RWPE2 (cell line): ENCODE measurements around the gene MORN1.

ENCODE experiments used
- ATAC-seq: fragments of 200-7000 bp; cut with Tn5 transposase; 3 replicates; pipeline ENCODE4 v1.9.1; 2021; ENCODE audit warnings: low read depth
- DNase-seq: peaks from one replicate; pipeline ENCODE4 v3.0.0-alpha.2; 2020; ENCODE audit warnings: low spot score
- H3K27ac ChIP-seq: fragments of 450-650 bp; 2 replicates; pipeline ENCODE4 v1.5.1; 2017; ENCODE audit warnings: mild to moderate bottlenecking; ENCODE audit not compliant: poor library complexity, severe bottlenecking
- H3K27me3 ChIP-seq: fragments of 250-450 bp; sonication (Bioruptor Pico); 2 replicates; pipeline ENCODE4 v1.5.1; 2021; ENCODE audit warnings: mild to moderate bottlenecking, moderate library complexity; ENCODE audit not compliant: insufficient read depth, poor library complexity, severe bottlenecking
- H3K36me3 ChIP-seq: fragments of 250-450 bp; sonication (Bioruptor Pico); 2 replicates; pipeline ENCODE4 v1.5.1; 2020; ENCODE audit warnings: low read depth, mild to moderate bottlenecking, moderate library complexity
- H3K4me1 ChIP-seq: fragments of 250-450 bp; sonication (Bioruptor Pico); 2 replicates; pipeline ENCODE4 v1.5.1; 2021; ENCODE audit warnings: mild to moderate bottlenecking, moderate library complexity; ENCODE audit not compliant: insufficient read depth, poor library complexity, severe bottlenecking
- H3K4me3 ChIP-seq: fragments of 250-450 bp; sonication (Bioruptor Pico); 2 replicates; pipeline ENCODE4 v1.5.1; 2021; ENCODE audit warnings: mild to moderate bottlenecking, moderate library complexity; ENCODE audit not compliant: severe bottlenecking
- H3K9me3 ChIP-seq: fragments of 250-450 bp; sonication (Bioruptor Pico); 2 replicates; pipeline ENCODE4 v1.5.1; 2021; ENCODE audit warnings: mild to moderate bottlenecking, moderate library complexity; ENCODE audit not compliant: severe bottlenecking
- TF ChIP-seq, protein P1 (sequence below): fragments of 450-650 bp; IDR thresholded peaks from one replicate; pipeline ENCODE4 v1.5.1; 2017; ENCODE audit warnings: mild to moderate bottlenecking, moderate library complexity; ENCODE audit not compliant: poor library complexity, severe bottlenecking

Gene MORN1

DNA sequence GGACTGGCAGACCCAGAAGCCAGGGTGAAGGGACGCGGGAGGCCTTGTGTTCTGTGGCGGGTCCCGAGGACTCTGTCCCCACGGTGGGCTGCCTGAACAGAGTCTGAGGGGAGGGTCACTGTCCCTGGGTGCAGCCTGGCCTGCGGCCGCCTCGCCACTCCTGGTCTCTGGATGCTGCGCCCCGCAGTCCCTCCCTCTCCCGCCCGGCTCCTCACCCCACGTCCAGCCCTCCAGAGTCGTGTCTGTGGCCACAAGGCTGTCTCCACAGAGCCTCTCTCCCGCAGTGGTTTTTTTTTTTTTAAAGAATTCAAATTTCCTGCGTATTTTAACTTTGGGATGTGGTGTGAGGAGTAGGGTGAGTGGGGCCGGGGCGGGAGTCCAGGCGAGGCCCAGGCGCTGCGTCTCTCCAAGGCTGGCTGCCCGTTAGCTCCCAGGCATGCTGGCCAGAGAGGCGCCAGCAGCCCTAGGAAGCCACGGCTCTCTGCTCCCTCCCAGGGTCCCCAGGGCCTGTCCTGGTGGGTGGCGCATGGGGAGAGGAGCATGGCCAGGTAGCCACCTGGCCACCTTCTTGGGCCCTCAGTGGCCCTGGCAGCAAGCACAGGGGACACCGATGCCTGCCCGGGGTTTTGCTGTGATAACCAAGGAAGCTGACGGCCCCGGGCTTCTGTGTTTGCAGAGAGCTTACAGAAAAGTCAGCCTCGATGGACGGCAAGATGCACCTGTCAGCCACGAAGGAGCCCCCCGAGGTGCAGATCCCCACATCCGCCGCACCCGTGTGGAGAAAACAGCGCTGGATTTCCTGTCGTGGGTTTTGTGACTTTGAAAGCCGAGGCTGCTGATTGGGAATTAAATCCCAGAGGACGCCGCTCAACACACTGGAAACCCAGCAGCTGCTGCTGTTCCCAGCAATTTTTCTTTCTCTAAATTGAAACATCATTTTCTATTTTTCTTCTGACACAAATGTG lies 72.8 kb downstream of the MORN1 start:
- Histone ChIP-seq H3K27me3 (no peaks in the 10 kb centered on the region), H3K4me3 (no peak overlapping the region), H3K36me3 (no peaks in the 10 kb centered on the region), H3K27ac (no peak overlapping the region), H3K4me1 (no peaks in the 10 kb centered on the region), H3K9me3 (no peaks in the 10 kb centered on the region)
- DNase-seq (no peak), ATAC-seq (no peak)
- TF ChIP-seq, protein P1, sequence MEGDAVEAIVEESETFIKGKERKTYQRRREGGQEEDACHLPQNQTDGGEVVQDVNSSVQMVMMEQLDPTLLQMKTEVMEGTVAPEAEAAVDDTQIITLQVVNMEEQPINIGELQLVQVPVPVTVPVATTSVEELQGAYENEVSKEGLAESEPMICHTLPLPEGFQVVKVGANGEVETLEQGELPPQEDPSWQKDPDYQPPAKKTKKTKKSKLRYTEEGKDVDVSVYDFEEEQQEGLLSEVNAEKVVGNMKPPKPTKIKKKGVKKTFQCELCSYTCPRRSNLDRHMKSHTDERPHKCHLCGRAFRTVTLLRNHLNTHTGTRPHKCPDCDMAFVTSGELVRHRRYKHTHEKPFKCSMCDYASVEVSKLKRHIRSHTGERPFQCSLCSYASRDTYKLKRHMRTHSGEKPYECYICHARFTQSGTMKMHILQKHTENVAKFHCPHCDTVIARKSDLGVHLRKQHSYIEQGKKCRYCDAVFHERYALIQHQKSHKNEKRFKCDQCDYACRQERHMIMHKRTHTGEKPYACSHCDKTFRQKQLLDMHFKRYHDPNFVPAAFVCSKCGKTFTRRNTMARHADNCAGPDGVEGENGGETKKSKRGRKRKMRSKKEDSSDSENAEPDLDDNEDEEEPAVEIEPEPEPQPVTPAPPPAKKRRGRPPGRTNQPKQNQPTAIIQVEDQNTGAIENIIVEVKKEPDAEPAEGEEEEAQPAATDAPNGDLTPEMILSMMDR, result no peak

DNA sequence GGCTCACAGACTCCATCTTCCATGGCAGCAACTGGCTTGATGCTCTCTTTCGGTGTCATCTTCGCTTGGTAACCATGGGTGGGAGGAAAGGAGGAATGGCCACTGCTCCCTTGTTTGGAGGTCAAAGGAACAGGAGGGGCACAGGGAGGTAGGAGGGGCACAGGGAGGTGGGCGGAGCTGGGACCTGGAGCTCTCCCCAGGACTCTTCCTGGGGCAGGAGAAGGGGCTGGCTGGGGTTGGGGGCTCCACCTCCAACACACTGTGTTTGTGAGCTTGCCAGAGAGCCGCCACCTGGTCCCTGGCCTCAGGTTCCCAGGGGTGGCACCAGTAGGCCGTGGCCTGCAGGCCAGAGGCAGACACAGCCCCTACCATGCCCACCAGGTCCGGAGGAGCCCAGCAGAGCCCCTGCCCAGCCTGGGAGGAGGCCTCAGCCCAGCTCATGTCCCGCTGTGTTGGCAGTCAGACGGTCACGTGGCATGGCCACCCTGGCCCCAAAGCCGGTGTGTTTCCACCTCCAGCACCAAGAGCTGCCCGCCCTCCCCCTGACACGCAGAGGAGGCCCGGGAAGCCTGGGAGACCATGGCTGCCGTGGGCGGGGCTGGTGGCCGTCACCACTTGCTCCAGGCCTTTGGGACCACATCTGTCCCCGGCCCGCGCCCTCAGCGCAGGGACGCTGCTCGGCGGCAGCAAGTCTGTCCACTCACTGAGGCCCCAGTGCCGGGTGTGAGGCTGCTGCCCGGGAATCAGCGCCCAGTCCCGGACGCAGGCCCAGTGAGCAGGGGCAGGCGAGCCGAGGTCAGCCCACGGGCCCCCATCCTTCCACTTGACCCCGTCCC lies 73.9 kb downstream of the MORN1 start:
- Histone ChIP-seq H3K27ac (no peak overlapping the region), H3K9me3 (no peaks in the 10 kb centered on the region), H3K36me3 (no peaks in the 10 kb centered on the region), H3K27me3 (no peaks in the 10 kb centered on the region), H3K4me1 (no peaks in the 10 kb centered on the region), H3K4me3 (no peak overlapping the region)
- DNase-seq, result no peak
- ATAC-seq, result no peak
- TF ChIP-seq, protein P1, result no peak

GRCh38 chr1:2316451-2316961 lies 74.8 kb downstream of the MORN1 start:
- Histone ChIP-seq H3K4me1 (no peaks in the 10 kb centered on the region), H3K27ac (peak overlapping the region; percentile 71), H3K9me3 (no peaks in the 10 kb centered on the region), H3K27me3 (no peaks in the 10 kb centered on the region), H3K36me3 (no peaks in the 10 kb centered on the region), H3K4me3 (no peak overlapping the region)
- no peak for DNase-seq
- peak; percentile 11; the same call in 2 of the 3 replicates for ATAC-seq
- TF ChIP-seq, protein P1, result no peak

- Histone ChIP-seq H3K27ac (peak overlapping the region; percentile 71), H3K4me1 (no peaks in the 10 kb centered on the region), H3K9me3 (no peaks in the 10 kb centered on the region), H3K27me3 (no peaks in the 10 kb centered on the region), H3K36me3 (no peaks in the 10 kb centered on the region), H3K4me3 (no peak overlapping the region)
- TF ChIP-seq, protein P1, result no peak
- ATAC-seq (no peak), DNase-seq (no peak)
Observed at GRCh38 chr1:2315674-2316450, 75.5 kb downstream of the MORN1 start.
